Type B pancreatic cell (in vitro differentiated cells): ENCODE measurements around the gene STEAP1. TPM values are rescaled to one million over a fixed set of nuclear protein-coding genes. Genes with fewer than 3 reads are reported as not detected.
A peak's percentile ranks its signal among the peaks of the same experiment; 100 is the strongest.
"Not testable (repeated sequence)": the region's sequence is repeated elsewhere in the genome, so short reads cannot be mapped to it uniquely, and the experiment has no call there.

Source experiments
- DNase-seq: peaks from one replicate; pipeline ENCODE4 v3.0.0; 2021; ENCODE audit warnings: mixed read lengths; ENCODE audit not compliant: unreplicated experiment; ENCODE audit errors: extremely low spot score
- H3K27ac Mint-ChIP-seq: 2 replicates; pipeline ENCODE4 v1.8.0; 2021; ENCODE audit warnings: mild to moderate bottlenecking, mixed read lengths
- H3K27me3 Mint-ChIP-seq: 2 replicates; pipeline ENCODE4 v1.8.0; 2021; ENCODE audit warnings: mixed read lengths
- H3K36me3 Mint-ChIP-seq: 2 replicates; pipeline ENCODE4 v1.8.0; 2021; ENCODE audit warnings: mixed read lengths
- H3K4me1 Mint-ChIP-seq: one replicate; pipeline ENCODE4 v1.8.0; 2021; ENCODE audit warnings: mixed read lengths; ENCODE audit not compliant: unreplicated experiment
- H3K4me3 Mint-ChIP-seq: 2 replicates; pipeline ENCODE4 v1.8.0; 2021; ENCODE audit warnings: mild to moderate bottlenecking, mixed read lengths
- H3K9me3 Mint-ChIP-seq: 2 replicates; pipeline ENCODE4 v1.8.0; 2021; ENCODE audit warnings: mixed read lengths
- long read RNA-seq: library from polyadenylated mRNA; unstranded; transcript quantifications from one replicate; pipeline ENCODE4 v2.0.0, GENCODE V29; 2020
- total RNA-seq: library from RNA; stranded (reverse); gene quantifications from 2 replicates; pipeline ENCODE4 v1.2.1, GENCODE V29; 2021; ENCODE audit warnings: low replicate concordance
- TF ChIP-seq, protein P1 (sequence below): fragments of 200-600 bp; sonication (generic); conservative IDR thresholded peaks from 2 replicates; pipeline ENCODE4 v1.5.0; 2021; ENCODE audit warnings: antibody characterized with exemption, mild to moderate bottlenecking

The STEAP1 gene
- 2.9 and 3.4 TPM in 2 replicates for total RNA-seq
- long read RNA-seq, transcript STEAP1-201 (5 exons, 1,313 nt): major isoform, 15 of 17 reads
- long read RNA-seq, partial matches to known transcripts: 1 of 17 reads
- long read RNA-seq, other reads (novel, unspliced or antisense): 1 of 17 reads

- DNase-seq: peak; percentile 94
- not testable (repeated sequence) for H3K9me3 Mint-ChIP-seq, H3K36me3 Mint-ChIP-seq, H3K4me1 Mint-ChIP-seq
- Mint-ChIP-seq H3K27ac (peak within 1 kb of the TSS; percentile 63), H3K4me3 (peak within 1 kb of the TSS; percentile 87), H3K27me3 (peaks cover 23% of the 10 kb centered on the region)
- TF ChIP-seq, protein P1, sequence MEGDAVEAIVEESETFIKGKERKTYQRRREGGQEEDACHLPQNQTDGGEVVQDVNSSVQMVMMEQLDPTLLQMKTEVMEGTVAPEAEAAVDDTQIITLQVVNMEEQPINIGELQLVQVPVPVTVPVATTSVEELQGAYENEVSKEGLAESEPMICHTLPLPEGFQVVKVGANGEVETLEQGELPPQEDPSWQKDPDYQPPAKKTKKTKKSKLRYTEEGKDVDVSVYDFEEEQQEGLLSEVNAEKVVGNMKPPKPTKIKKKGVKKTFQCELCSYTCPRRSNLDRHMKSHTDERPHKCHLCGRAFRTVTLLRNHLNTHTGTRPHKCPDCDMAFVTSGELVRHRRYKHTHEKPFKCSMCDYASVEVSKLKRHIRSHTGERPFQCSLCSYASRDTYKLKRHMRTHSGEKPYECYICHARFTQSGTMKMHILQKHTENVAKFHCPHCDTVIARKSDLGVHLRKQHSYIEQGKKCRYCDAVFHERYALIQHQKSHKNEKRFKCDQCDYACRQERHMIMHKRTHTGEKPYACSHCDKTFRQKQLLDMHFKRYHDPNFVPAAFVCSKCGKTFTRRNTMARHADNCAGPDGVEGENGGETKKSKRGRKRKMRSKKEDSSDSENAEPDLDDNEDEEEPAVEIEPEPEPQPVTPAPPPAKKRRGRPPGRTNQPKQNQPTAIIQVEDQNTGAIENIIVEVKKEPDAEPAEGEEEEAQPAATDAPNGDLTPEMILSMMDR: peak; percentile 93
Observed at GRCh38 chr7:90153943-90154771, at the start of gene STEAP1. TSS of gene STEAP1 (plus strand) at chr7:90154469. CDS start at chr7:90159789, 5,320 bp downstream.

DNA sequence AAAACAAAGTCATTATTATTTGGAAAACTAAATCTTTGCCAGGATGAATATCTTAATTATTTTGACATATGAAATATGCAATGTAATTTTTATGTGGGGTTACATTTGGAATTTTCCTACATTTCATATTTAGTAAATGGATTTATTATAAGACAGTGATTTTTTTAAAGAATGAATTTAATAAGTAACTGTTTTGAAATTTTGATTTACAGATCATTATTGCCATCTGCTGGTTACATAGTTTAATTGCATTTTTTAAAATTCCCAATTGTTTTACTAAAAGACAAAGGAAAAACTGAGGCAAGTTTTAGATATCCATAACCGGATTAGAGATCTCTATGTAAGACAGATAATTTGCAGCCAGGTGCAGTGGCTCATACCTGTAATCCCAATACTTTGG lies 39.3 kb upstream of the STEAP1 start:
- H3K9me3 Mint-ChIP-seq, H3K27ac Mint-ChIP-seq, H3K36me3 Mint-ChIP-seq, DNase-seq, H3K4me3 Mint-ChIP-seq, H3K4me1 Mint-ChIP-seq: not testable (repeated sequence)
- TF ChIP-seq, protein P1: peak; percentile 63
- H3K27me3 Mint-ChIP-seq: peaks cover 23% of the 10 kb centered on the region

DNA sequence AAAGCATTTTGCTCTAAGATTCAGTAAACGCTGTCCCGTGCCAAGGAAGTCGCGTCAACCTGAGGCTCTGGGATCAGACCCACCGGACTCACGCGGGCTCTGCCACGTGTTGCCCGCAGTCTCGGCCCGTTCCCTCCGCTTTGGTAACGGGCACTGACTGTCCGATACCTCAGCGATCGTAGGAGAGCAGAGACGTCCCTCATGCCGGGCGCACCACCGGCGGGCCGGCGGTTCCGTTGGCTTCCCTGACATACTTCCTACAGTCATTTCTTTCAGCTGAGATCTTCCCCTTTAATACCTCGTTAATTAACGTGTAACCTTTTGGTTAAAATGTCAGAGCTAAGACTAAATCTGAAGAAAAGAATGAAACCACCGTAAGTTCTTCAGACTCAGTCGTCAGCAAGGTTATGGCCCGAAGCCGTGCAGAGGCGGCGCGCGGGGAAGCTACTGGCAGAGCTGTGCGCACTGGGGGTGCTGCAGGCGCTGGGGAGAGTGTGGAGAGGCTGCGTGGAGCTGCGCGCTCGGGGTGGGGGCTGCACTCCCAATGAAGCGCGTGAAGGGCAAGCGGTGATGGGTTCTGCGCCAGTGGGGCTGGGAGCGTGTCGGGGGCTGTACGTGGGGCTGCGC lies 35.6 kb upstream of the STEAP1 start:
- H3K4me1 Mint-ChIP-seq: not testable (repeated sequence)

DNA sequence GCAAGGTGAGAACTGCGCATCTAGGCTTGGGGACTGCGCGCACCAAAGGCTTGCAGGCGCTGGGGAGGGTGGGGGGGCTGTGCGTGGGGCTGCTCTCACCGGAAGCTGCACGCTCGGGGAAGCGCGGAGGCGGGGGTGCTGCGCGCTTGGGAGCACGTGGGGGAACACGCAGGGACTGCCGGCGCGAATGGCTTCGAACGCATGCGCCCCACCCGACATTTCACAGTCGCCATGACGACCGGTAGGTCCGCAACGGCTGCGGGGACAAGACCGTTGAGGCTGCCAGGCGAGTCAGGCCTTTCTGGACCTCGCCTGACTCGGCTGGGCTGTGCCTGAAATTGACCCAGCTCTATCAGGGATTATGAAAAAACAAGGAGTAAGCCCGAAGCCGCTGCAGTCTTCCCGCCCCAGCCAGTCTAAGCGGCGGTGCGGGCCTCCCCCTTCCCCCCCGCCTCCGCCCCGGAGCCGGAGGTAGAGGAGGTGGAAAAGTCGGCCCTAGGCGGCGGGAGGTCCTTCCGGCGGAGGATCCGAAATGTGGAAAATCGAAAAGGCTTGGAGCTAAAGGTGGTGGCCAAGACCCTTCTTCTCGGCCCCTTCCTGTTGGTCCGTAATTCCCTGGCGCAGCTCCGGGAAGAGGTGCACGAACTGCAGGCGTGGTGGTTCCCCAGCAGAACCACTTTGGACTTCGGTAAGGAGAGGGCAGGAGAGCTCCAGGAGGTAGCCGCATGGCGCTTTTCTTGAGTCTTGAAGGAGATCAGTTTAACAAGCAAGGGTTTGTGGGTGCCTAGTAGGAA lies 34.9 kb upstream of the STEAP1 start:
- peak overlapping the region; percentile 88 for H3K4me3 Mint-ChIP-seq
- DNase-seq: no peak
- H3K9me3 Mint-ChIP-seq: no peaks in the 10 kb centered on the region
- no peaks in the 10 kb centered on the region for H3K36me3 Mint-ChIP-seq
- H3K27ac Mint-ChIP-seq: no peak overlapping the region
- peaks cover 31% of the 10 kb centered on the region for H3K27me3 Mint-ChIP-seq
- no peaks in the 10 kb centered on the region for H3K4me1 Mint-ChIP-seq
- TF ChIP-seq, protein P1: no peak

More for the DNA sequence above, 35.6 kb upstream of the STEAP1 start:
- DNase-seq, H3K36me3 Mint-ChIP-seq, H3K9me3 Mint-ChIP-seq, H3K27ac Mint-ChIP-seq: not testable (repeated sequence)
- Mint-ChIP-seq H3K4me3 (peak overlapping the region; percentile 88), H3K27me3 (peaks cover 31% of the 10 kb centered on the region)

- H3K36me3 Mint-ChIP-seq, DNase-seq, H3K27ac Mint-ChIP-seq, H3K4me1 Mint-ChIP-seq, H3K9me3 Mint-ChIP-seq: not testable (repeated sequence)
- peaks cover 31% of the 10 kb centered on the region for H3K27me3 Mint-ChIP-seq
- H3K4me3 Mint-ChIP-seq: peak overlapping the region; percentile 88
Observed at GRCh38 chr7:90120205-90120604, 34.1 kb upstream of the STEAP1 start.

DNA sequence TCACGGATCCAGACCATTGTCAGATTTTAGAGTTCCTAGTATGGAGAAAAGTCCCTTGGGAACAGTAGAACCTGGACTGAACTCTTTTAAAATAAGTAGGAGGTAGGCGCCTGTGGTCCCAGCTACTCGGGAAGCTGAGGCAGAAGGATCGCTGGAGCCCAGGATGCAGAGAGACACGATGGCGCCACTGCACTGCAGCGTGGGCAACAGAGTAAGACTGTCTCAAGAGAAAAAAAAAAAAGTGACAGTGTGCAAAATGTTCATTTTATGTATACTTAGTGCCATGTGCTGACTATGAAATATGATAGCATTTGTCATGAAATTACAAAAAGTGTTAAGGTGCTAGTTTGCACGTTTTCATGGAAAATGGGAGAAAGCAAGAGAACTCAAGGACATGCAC lies 22.5 kb upstream of the STEAP1 start:
- DNase-seq, H3K9me3 Mint-ChIP-seq, H3K4me1 Mint-ChIP-seq, H3K27me3 Mint-ChIP-seq, H3K36me3 Mint-ChIP-seq, H3K4me3 Mint-ChIP-seq, H3K27ac Mint-ChIP-seq: not testable (repeated sequence)

GRCh38 chr7:90147079-90147960 lies 6.9 kb upstream of the STEAP1 start:
- H3K4me3 Mint-ChIP-seq, DNase-seq, H3K9me3 Mint-ChIP-seq, H3K4me1 Mint-ChIP-seq, H3K27ac Mint-ChIP-seq, H3K36me3 Mint-ChIP-seq, H3K27me3 Mint-ChIP-seq: not testable (repeated sequence)
